ENCODE results near the gene MYO7A.

- no peak for TF ChIP-seq STAT1 (IDR thresholded peaks at IDR 0.05; ENCODE audit: unreplicated experiment)
- TF ChIP-seq, protein P1, sequence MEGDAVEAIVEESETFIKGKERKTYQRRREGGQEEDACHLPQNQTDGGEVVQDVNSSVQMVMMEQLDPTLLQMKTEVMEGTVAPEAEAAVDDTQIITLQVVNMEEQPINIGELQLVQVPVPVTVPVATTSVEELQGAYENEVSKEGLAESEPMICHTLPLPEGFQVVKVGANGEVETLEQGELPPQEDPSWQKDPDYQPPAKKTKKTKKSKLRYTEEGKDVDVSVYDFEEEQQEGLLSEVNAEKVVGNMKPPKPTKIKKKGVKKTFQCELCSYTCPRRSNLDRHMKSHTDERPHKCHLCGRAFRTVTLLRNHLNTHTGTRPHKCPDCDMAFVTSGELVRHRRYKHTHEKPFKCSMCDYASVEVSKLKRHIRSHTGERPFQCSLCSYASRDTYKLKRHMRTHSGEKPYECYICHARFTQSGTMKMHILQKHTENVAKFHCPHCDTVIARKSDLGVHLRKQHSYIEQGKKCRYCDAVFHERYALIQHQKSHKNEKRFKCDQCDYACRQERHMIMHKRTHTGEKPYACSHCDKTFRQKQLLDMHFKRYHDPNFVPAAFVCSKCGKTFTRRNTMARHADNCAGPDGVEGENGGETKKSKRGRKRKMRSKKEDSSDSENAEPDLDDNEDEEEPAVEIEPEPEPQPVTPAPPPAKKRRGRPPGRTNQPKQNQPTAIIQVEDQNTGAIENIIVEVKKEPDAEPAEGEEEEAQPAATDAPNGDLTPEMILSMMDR (conservative IDR thresholded peaks at IDR 0.05; ENCODE audit: low read depth in 2 of 2), result no peak
Observed at GRCh38 chr11:77203901-77204753, 76.1 kb downstream of the MYO7A start.
